ENCODE measurements around the gene PKD2.

GRCh38 chr4:87973283-87974169, 33.9 kb upstream of the PKD2 start:
- TF ChIP-seq CTCF (IDR thresholded peaks at IDR 0.05) (peak; percentile 54 to 75 (median 64)), POLR2A (IDR thresholded peaks at IDR 0.05) (no peak)
